H1 (cell line): ENCODE measurements around the gene PLEKHA1. TPM values are rescaled to one million over a fixed set of nuclear protein-coding genes. Genes with fewer than 3 reads are reported as not detected.

Experiments used
- ATF3 ChIP-seq: IDR thresholded peaks from 2 replicates; pipeline ENCODE4 v1.6.1; 2011; ENCODE audit warnings: low read depth, mild to moderate bottlenecking, low read length; ENCODE audit not compliant: insufficient read depth
- CHD2 ChIP-seq: IDR thresholded peaks from 2 replicates; pipeline ENCODE4 v1.6.1; 2012; ENCODE audit warnings: low read length, improper control_type of control experiment
- CHD7 ChIP-seq: fragments of 300-600 bp; sonication (generic); IDR thresholded peaks from 2 replicates; pipeline ENCODE4 v1.7.1; 2012; ENCODE audit warnings: low read length, moderate library complexity, mild to moderate bottlenecking, inconsistent platforms; ENCODE audit not compliant: insufficient replicate concordance
- CTBP2 ChIP-seq: IDR thresholded peaks from 2 replicates; pipeline ENCODE4 v1.7.0; 2011; ENCODE audit warnings: borderline replicate concordance, mild to moderate bottlenecking, moderate library complexity, mixed read lengths, low read length; ENCODE audit not compliant: insufficient read depth, insufficient read length
- JUND ChIP-seq: IDR thresholded peaks from 2 replicates; pipeline ENCODE4 v1.6.1; 2011; ENCODE audit warnings: mild to moderate bottlenecking, improper control_type of control experiment, low read length
- KDM4A ChIP-seq: IDR thresholded peaks from one replicate; pipeline ENCODE4 v1.7.1; 2012; ENCODE audit warnings: low read depth, mild to moderate bottlenecking, moderate library complexity, low read length, inconsistent platforms; ENCODE audit not compliant: severe bottlenecking
- NRF1 ChIP-seq: IDR thresholded peaks from 2 replicates; pipeline ENCODE4 v1.6.1; 2011; ENCODE audit warnings: mild to moderate bottlenecking, low read depth, low read length, improper control_type of control experiment
- POU5F1 ChIP-seq: IDR thresholded peaks from 2 replicates; pipeline ENCODE4 v1.6.1; 2011; ENCODE audit warnings: low read depth, mild to moderate bottlenecking, low read length, moderate library complexity
- SP1 ChIP-seq: IDR thresholded peaks from 2 replicates; pipeline ENCODE4 v1.6.1; 2011; ENCODE audit warnings: low read depth, low read length
- SP2 ChIP-seq: IDR thresholded peaks from 2 replicates; pipeline ENCODE4 v1.6.1; 2012; ENCODE audit warnings: mild to moderate bottlenecking, low read length, inconsistent platforms
- TBP ChIP-seq: IDR thresholded peaks from 2 replicates; pipeline ENCODE4 v1.6.1; 2011; ENCODE audit warnings: low read depth, low read length, improper control_type of control experiment
- polyA plus RNA-seq, 7 experiments: library from polyadenylated mRNA; depleted of rRNA in 3 of 7; stranded (reverse) in 5 of 7; unstranded in 2 of 7; fragments of >200 nt in 5 of 7; fragments of 200-250 nt in 2 of 7; gene quantifications; 1 replicate in 5 of 7; 2 replicates in 1 of 7; 4 replicates in 1 of 7; pipeline versions ENCODE4 v1.2.1 to v1.2.3, GENCODE V29; 2011 to 2013; ENCODE audit warnings: missing spikeins in 2 of 7, mixed read lengths in 2 of 7
- total RNA-seq: library from RNA; stranded (reverse); fragmentation: NEBNext Ultra II Directional; extraction: Animal tissue kit (Norgen Biotek cat#: 25700); gene quantifications from 2 replicates; pipeline ENCODE4 v1.2.1, GENCODE V29; 2021
- TF ChIP-seq, protein P1 (sequence below): IDR thresholded peaks from 2 replicates; pipeline ENCODE4 v1.6.1; 2012; ENCODE audit warnings: inconsistent platforms

PLEKHA1 gene
- total and polyA plus RNA-seq, 2 of the 8 experiments (the other 6 are each of a cell fraction or from before 2014, with no cell fraction given), result 15.6 to 39.7 TPM

GRCh38 chr10:122461367-122461728 lies 86.8 kb downstream of the PLEKHA1 start, which contains the start of gene HTRA1 (continued):
- TF ChIP-seq, protein P1, sequence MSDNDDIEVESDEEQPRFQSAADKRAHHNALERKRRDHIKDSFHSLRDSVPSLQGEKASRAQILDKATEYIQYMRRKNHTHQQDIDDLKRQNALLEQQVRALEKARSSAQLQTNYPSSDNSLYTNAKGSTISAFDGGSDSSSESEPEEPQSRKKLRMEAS, result 0 out of 2 replicates have a peak, but pooled peaks have one; percentile 6
- TF ChIP-seq NRF1, result no peak
- TF ChIP-seq CHD2, result no peak
- TF ChIP-seq ATF3, result no peak
- TF ChIP-seq POU5F1, result no peak
- TF ChIP-seq KDM4A, result peak; percentile 11
- no peak for TF ChIP-seq SP1
- TF ChIP-seq JUND, result no peak
- TF ChIP-seq CHD7, result no peak
- TF ChIP-seq CTBP2, result no peak
- TF ChIP-seq SP2, result no peak
- no peak for TF ChIP-seq TBP
